BLaER1 treated with 17β-estradiol and CSF1 and Interleukin-3, amounts not matched to agents 10 nM and 100 nM (cell line): ENCODE results near the gene DISC1.

ENCODE experiments used
- H3K27ac ChIP-seq, 11 experiments: shearing (Covaris generic); formaldehyde crosslinking; 2 replicates each; pipeline ENCODE4 v1.8.1; 2022
- H3K27me3 ChIP-seq, 11 experiments: shearing (Covaris generic); formaldehyde crosslinking; 2 replicates each; pipeline ENCODE4 v1.8.1; 2022
- H3K36me3 ChIP-seq, 11 experiments: shearing (Covaris generic); formaldehyde crosslinking; 2 replicates each; pipeline ENCODE4 v1.8.1; 2022
- H3K4me1 ChIP-seq, 10 experiments: shearing (Covaris generic); formaldehyde crosslinking; 2 replicates each; pipeline ENCODE4 v1.8.1; 2022
- H3K4me2 ChIP-seq, 11 experiments: shearing (Covaris generic); formaldehyde crosslinking; 2 replicates each; pipeline ENCODE4 v1.8.1; 2022
- H3K4me3 ChIP-seq, 10 experiments: shearing (Covaris generic); formaldehyde crosslinking; 2 replicates each; pipeline ENCODE4 v1.8.1; 2022
- H3K9ac ChIP-seq, 11 experiments: shearing (Covaris generic); formaldehyde crosslinking; 2 replicates each; pipeline ENCODE4 v1.8.1; 2022
- H3K9me3 ChIP-seq, 11 experiments: shearing (Covaris generic); formaldehyde crosslinking; replicated peaks in 1 of 11; 2 replicates each; pipeline ENCODE4 v1.8.1; 2022
- H4K20me1 ChIP-seq, 11 experiments: shearing (Covaris generic); formaldehyde crosslinking; 2 replicates each; pipeline ENCODE4 v1.8.1; 2022
- Cebpa-rat ChIP-seq, 11 experiments: shearing (Covaris generic); IDR thresholded peaks; 2 replicates each; pipeline ENCODE4 v1.8.1; 2022

Gene DISC1

GRCh38 chr1:231806623-231807495, 180.3 kb downstream of the DISC1 start:
- H3K4me3 ChIP-seq = no peak overlapping the region
- TF ChIP-seq Cebpa-rat (IDR thresholded peaks at IDR 0.05) = no peak
- H3K27ac ChIP-seq = no peak overlapping the region

GRCh38 chr1:231807541-231807940, 181.0 kb downstream of the DISC1 start:
- H4K20me1 ChIP-seq = no peaks in the 10 kb centered on the region
- 0 out of 22 replicates have a peak, but pooled peaks cover 0 to under 1% (median 0%) of the 10 kb centered on the region in 11 experiments for H3K9me3 ChIP-seq
- no peaks in the 10 kb centered on the region for H3K27me3 ChIP-seq
- H3K4me2 ChIP-seq = no peak overlapping the region
- peaks cover 0 to 19% (median 0%) of the 10 kb centered on the region in 10 experiments; a peak in 8 of 20 replicates for H3K4me1 ChIP-seq
- H3K27ac ChIP-seq = no peak overlapping the region
- no peak overlapping the region for H3K9ac ChIP-seq
- H3K36me3 ChIP-seq = peaks cover 0 to 81% (median 0%) of the 10 kb centered on the region in 11 experiments; a peak in 13 of 22 replicates
- no peak for TF ChIP-seq Cebpa-rat (IDR thresholded peaks at IDR 0.05)
- H3K4me3 ChIP-seq = no peak overlapping the region

More at GRCh38 chr1:231806623-231807495, 180.3 kb downstream of the DISC1 start:
- peaks cover 0 to 7% (median 0%) of the 10 kb centered on the region in 11 experiments; a peak in 3 of 22 replicates for H3K9me3 ChIP-seq
- no peaks in the 10 kb centered on the region for H3K27me3 ChIP-seq
- no peaks in the 10 kb centered on the region for H4K20me1 ChIP-seq
- H3K9ac ChIP-seq = no peak overlapping the region
- no peak overlapping the region for H3K4me2 ChIP-seq
- peaks cover 0 to 81% (median 5%) of the 10 kb centered on the region in 11 experiments; a peak in 13 of 22 replicates for H3K36me3 ChIP-seq
- H3K4me1 ChIP-seq = peaks cover 0 to 19% (median 0%) of the 10 kb centered on the region in 10 experiments; a peak in 8 of 20 replicates

- H3K4me3 ChIP-seq = no peak overlapping the region
- peaks cover 0 to 81% (median 3%) of the 10 kb centered on the region in 11 experiments; a peak in 13 of 22 replicates for H3K36me3 ChIP-seq
- no peaks in the 10 kb centered on the region for H3K27me3 ChIP-seq
- peaks cover 0 to 4% (median 0%) of the 10 kb centered on the region in 11 experiments; a peak in 5 of 22 replicates for H3K9me3 ChIP-seq
- peak overlapping the region in 1 of 11 experiments; percentile 52; a peak in 2 of 22 replicates for H3K27ac ChIP-seq
- H3K9ac ChIP-seq = no peak overlapping the region
- H3K4me2 ChIP-seq = peak overlapping the region in 3 of 11 experiments; percentile 13 to 50 (median 44); a peak in 2 of 22 replicates
- peaks cover 0 to 19% (median 0%) of the 10 kb centered on the region in 10 experiments; a peak in 8 of 20 replicates for H3K4me1 ChIP-seq
- no peaks in the 10 kb centered on the region for H4K20me1 ChIP-seq
- TF ChIP-seq Cebpa-rat (IDR thresholded peaks at IDR 0.05) = no peak
These were observed 181.5 kb downstream of the DISC1 start for GRCh38 chr1:231808116-231808515.

- Histone ChIP-seq H3K9ac (no peak overlapping the region), H3K4me1 (peaks cover 0 to 19% (median 1%) of the 10 kb centered on the region in 10 experiments; a peak in 8 of 20 replicates), H3K4me2 (peak overlapping the region in 4 of 11 experiments; percentile 13 to 53 (median 47); a peak in 6 of 22 replicates), H3K9me3 (peaks cover 0 to 8% (median 0%) of the 10 kb centered on the region in 11 experiments; a peak in 5 of 22 replicates), H3K27me3 (no peaks in the 10 kb centered on the region), H3K36me3 (peaks cover 0 to 81% (median 7%) of the 10 kb centered on the region in 11 experiments; a peak in 13 of 22 replicates), H3K4me3 (no peak overlapping the region), H3K27ac (peak overlapping the region in 1 of 11 experiments; percentile 52; a peak in 2 of 22 replicates), H4K20me1 (no peaks in the 10 kb centered on the region)
- TF ChIP-seq Cebpa-rat (IDR thresholded peaks at IDR 0.05) = no peak
These were observed 182.4 kb downstream of the DISC1 start for GRCh38 chr1:231808990-231809389.

- Histone ChIP-seq H3K27ac (no peak overlapping the region), H3K9ac (no peak overlapping the region), H3K4me3 (no peak overlapping the region), H3K27me3 (no peaks in the 10 kb centered on the region), H3K4me1 (peaks cover 0 to 19% (median 3%) of the 10 kb centered on the region in 10 experiments; a peak in 9 of 20 replicates), H3K36me3 (peaks cover 0 to 81% (median 11%) of the 10 kb centered on the region in 11 experiments; a peak in 13 of 22 replicates), H3K4me2 (no peak overlapping the region), H4K20me1 (no peaks in the 10 kb centered on the region), H3K9me3 (peaks cover 0 to 12% (median 2%) of the 10 kb centered on the region in 11 experiments; a peak in 12 of 22 replicates)
- no peak for TF ChIP-seq Cebpa-rat (IDR thresholded peaks at IDR 0.05)
These were observed 183.8 kb downstream of the DISC1 start for GRCh38 chr1:231810415-231810814.

- H3K4me1 ChIP-seq = peaks cover 0 to 5% (median 1%) of the 10 kb centered on the region in 10 experiments; a peak in 8 of 20 replicates
- H4K20me1 ChIP-seq = no peaks in the 10 kb centered on the region
- 0 out of 22 replicates have a peak overlapping the region, but pooled peaks of 1 of the 11 experiments have one; percentile 5 for H3K4me2 ChIP-seq
- no peak for TF ChIP-seq Cebpa-rat (IDR thresholded peaks at IDR 0.05)
- no peaks in the 10 kb centered on the region for H3K27me3 ChIP-seq
- peaks cover 0 to 86% (median 18%) of the 10 kb centered on the region in 11 experiments; a peak in 14 of 22 replicates for H3K36me3 ChIP-seq
- H3K9me3 ChIP-seq = peaks cover 0 to 18% (median 8%) of the 10 kb centered on the region in 11 experiments; a peak in 12 of 22 replicates
- H3K9ac ChIP-seq = no peak overlapping the region
- H3K27ac ChIP-seq = no peak overlapping the region
- H3K4me3 ChIP-seq = no peak overlapping the region
These were observed 187.4 kb downstream of the DISC1 start for GRCh38 chr1:231814021-231814420.

- H4K20me1 ChIP-seq = no peaks in the 10 kb centered on the region
- H3K4me3 ChIP-seq = no peak overlapping the region
- peaks cover 0 to 18% (median 8%) of the 10 kb centered on the region in 11 experiments; a peak in 12 of 22 replicates for H3K9me3 ChIP-seq
- H3K9ac ChIP-seq = no peak overlapping the region
- H3K27me3 ChIP-seq = no peaks in the 10 kb centered on the region
- H3K4me2 ChIP-seq = no peak overlapping the region
- peaks cover 0 to 5% (median 0%) of the 10 kb centered on the region in 10 experiments; a peak in 1 of 20 replicates for H3K4me1 ChIP-seq
- H3K27ac ChIP-seq = no peak overlapping the region
- TF ChIP-seq Cebpa-rat (IDR thresholded peaks at IDR 0.05) = no peak
- H3K36me3 ChIP-seq = peaks cover 0 to 91% (median 18%) of the 10 kb centered on the region in 11 experiments; a peak in 14 of 22 replicates
These were observed 187.9 kb downstream of the DISC1 start for GRCh38 chr1:231814521-231814920.

- no peak for TF ChIP-seq Cebpa-rat (IDR thresholded peaks at IDR 0.05)
- H3K4me2 ChIP-seq = no peak overlapping the region
- H3K36me3 ChIP-seq = peaks cover 0 to 95% (median 23%) of the 10 kb centered on the region in 11 experiments; a peak in 14 of 22 replicates
- H3K9ac ChIP-seq = no peak overlapping the region
- no peaks in the 10 kb centered on the region for H3K27me3 ChIP-seq
- no peak overlapping the region for H3K4me3 ChIP-seq
- H3K9me3 ChIP-seq = peaks cover 0 to 17% (median 7%) of the 10 kb centered on the region in 11 experiments; a peak in 12 of 22 replicates
- no peak overlapping the region for H3K27ac ChIP-seq
- H3K4me1 ChIP-seq = peaks cover 0 to 5% (median 0%) of the 10 kb centered on the region in 10 experiments; a peak in 1 of 20 replicates
- no peaks in the 10 kb centered on the region for H4K20me1 ChIP-seq
These were observed 191.2 kb downstream of the DISC1 start for GRCh38 chr1:231817801-231818200.
